PC-3 (cell line): Measurements from ENCODE around the gene NKD2.

Source experiments
- EZH2 ChIP-seq: fragments of 300-600 bp; sonication (generic); IDR thresholded peaks from one replicate; pipeline ENCODE4 v1.6.1; 2017; ENCODE audit warnings: antibody characterized with exemption, mild to moderate bottlenecking, low read length; ENCODE audit not compliant: unreplicated experiment
- EZH2phosphoT487 ChIP-seq: fragments of 300-600 bp; sonication (generic); IDR thresholded peaks from 2 replicates; pipeline ENCODE4 v1.6.1; 2018; ENCODE audit warnings: mild to moderate bottlenecking, antibody characterized with exemption, low read length, borderline replicate concordance
- TF ChIP-seq, protein P1 (sequence below): fragments of 300-600 bp; sonication (generic); conservative IDR thresholded peaks from 2 replicates; pipeline ENCODE4 v1.5.1; 2017; ENCODE audit warnings: antibody characterized with exemption, low read depth, mild to moderate bottlenecking, low read length

DNA sequence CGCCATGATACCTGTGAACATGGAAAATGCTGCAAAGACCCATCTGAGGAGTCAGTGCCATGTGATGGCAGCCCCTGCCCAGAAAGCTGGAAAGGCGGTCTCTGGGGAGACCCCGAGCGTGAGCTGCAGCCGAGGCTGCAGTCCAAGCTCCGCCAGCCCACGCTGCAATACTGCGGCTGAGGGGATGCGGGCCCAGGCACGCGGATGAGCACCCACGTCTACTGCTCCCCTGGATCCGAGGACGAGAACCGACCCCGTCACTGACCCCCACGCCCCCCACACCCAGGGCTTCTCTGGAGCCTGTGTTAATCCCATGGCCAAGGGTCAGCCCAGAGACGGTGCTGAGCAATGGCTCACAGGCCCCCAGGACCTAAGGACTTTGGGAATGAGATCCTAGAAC lies 70.9 kb downstream of the NKD2 start:
- TF ChIP-seq, protein P1, sequence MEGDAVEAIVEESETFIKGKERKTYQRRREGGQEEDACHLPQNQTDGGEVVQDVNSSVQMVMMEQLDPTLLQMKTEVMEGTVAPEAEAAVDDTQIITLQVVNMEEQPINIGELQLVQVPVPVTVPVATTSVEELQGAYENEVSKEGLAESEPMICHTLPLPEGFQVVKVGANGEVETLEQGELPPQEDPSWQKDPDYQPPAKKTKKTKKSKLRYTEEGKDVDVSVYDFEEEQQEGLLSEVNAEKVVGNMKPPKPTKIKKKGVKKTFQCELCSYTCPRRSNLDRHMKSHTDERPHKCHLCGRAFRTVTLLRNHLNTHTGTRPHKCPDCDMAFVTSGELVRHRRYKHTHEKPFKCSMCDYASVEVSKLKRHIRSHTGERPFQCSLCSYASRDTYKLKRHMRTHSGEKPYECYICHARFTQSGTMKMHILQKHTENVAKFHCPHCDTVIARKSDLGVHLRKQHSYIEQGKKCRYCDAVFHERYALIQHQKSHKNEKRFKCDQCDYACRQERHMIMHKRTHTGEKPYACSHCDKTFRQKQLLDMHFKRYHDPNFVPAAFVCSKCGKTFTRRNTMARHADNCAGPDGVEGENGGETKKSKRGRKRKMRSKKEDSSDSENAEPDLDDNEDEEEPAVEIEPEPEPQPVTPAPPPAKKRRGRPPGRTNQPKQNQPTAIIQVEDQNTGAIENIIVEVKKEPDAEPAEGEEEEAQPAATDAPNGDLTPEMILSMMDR = no peak
- TF ChIP-seq EZH2 (no peak), EZH2phosphoT487 (no peak)
